Cardiac muscle cell (in vitro differentiated cells and primary cell): Measurements from ENCODE around the gene CASD1. TPM values are rescaled to one million over a fixed set of nuclear protein-coding genes. Genes with fewer than 3 reads are reported as not detected.

Experiments used
- DNase-seq, 2 donors: peaks; one replicate each; pipeline versions ENCODE4 v3.0.0 to v3.0.0-alpha.2; 2010 to 2017; ENCODE audit warnings: low read depth in 1 of 2, low spot score in 1 of 2
- H3K27ac ChIP-seq: fragments of 200-600 bp; sonication (generic); 2 replicates; pipeline ENCODE4 v1.5.1; 2016
- H3K27me3 ChIP-seq: fragments of 200-600 bp; sonication (generic); 2 replicates; pipeline ENCODE4 v1.6.0; 2016; ENCODE audit warnings: control low read depth
- H3K36me3 ChIP-seq: fragments of 200-600 bp; sonication (generic); 2 replicates; pipeline ENCODE4 v1.5.1; 2016; ENCODE audit warnings: control low read depth
- H3K4me1 ChIP-seq: fragments of 200-600 bp; sonication (generic); 2 replicates; pipeline ENCODE4 v1.8.1; 2017; ENCODE audit warnings: low read depth, mild to moderate bottlenecking, mixed run types
- H3K4me3 ChIP-seq: fragments of 200-600 bp; sonication (generic); 2 replicates; pipeline ENCODE4 v1.5.1; 2016; ENCODE audit warnings: mild to moderate bottlenecking
- H3K9me3 ChIP-seq: fragments of 200-600 bp; sonication (generic); 2 replicates; pipeline ENCODE4 v1.5.1; 2017; ENCODE audit warnings: low read depth, mild to moderate bottlenecking, control low read depth
- polyA plus RNA-seq: library from polyadenylated mRNA; unstranded; fragments of >200 nt; fragmentation: Nextera tagmentation; extraction: Ambion mirVana; gene quantifications from 2 replicates; pipeline ENCODE4 v1.2.1, GENCODE V29; 2016
- total RNA-seq: library from RNA; depleted of rRNA; stranded (reverse); fragments of >200 nt; gene quantifications from 2 replicates; pipeline ENCODE4 v1.2.3, GENCODE V29; 2016
- TF ChIP-seq, protein P1 (sequence below): IDR thresholded peaks from 2 replicates; pipeline ENCODE4 v1.5.1; 2012; ENCODE audit warnings: low read depth, mild to moderate bottlenecking, low read length

CASD1 gene
- total and polyA plus RNA-seq, 2 experiments from 2014 or later = 36.3 to 38.9 TPM

DNA sequence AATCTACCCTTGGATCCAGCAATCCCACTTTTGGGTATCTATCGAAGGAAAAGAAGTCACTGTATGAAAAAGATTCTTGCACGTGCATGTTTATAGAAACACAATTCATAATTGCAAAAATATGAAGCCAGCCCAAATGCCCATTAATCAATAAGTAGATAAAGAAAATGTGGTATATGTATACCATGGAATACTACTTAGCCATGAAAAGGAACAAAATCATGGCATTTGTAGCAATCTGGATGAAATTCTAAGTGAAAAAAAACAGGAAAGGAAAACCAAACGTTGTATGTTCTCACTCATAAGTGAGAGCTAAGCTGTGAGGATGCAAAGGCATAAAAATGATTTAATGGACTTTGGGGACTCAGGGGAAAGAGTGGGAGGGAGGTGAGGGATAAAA lies 18.2 kb upstream of the CASD1 start:
- H3K4me1 ChIP-seq = no peaks in the 10 kb centered on the region
- H3K36me3 ChIP-seq = no peaks in the 10 kb centered on the region
- no peak overlapping the region for H3K4me3 ChIP-seq
- H3K27me3 ChIP-seq = no peaks in the 10 kb centered on the region
- TF ChIP-seq, protein P1, sequence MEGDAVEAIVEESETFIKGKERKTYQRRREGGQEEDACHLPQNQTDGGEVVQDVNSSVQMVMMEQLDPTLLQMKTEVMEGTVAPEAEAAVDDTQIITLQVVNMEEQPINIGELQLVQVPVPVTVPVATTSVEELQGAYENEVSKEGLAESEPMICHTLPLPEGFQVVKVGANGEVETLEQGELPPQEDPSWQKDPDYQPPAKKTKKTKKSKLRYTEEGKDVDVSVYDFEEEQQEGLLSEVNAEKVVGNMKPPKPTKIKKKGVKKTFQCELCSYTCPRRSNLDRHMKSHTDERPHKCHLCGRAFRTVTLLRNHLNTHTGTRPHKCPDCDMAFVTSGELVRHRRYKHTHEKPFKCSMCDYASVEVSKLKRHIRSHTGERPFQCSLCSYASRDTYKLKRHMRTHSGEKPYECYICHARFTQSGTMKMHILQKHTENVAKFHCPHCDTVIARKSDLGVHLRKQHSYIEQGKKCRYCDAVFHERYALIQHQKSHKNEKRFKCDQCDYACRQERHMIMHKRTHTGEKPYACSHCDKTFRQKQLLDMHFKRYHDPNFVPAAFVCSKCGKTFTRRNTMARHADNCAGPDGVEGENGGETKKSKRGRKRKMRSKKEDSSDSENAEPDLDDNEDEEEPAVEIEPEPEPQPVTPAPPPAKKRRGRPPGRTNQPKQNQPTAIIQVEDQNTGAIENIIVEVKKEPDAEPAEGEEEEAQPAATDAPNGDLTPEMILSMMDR = no peak
- no peak overlapping the region for H3K27ac ChIP-seq
- H3K9me3 ChIP-seq = no peaks in the 10 kb centered on the region
- no peak for DNase-seq

GRCh38 chr7:94492601-94493000 lies 17.0 kb upstream of the CASD1 start:
- no peaks in the 10 kb centered on the region for H3K27me3 ChIP-seq
- H3K4me1 ChIP-seq = no peaks in the 10 kb centered on the region
- no peak overlapping the region for H3K4me3 ChIP-seq
- H3K27ac ChIP-seq = no peak overlapping the region
- no peaks in the 10 kb centered on the region for H3K9me3 ChIP-seq
- TF ChIP-seq, protein P1 = no peak
- DNase-seq = no peak
- H3K36me3 ChIP-seq = no peaks in the 10 kb centered on the region

GRCh38 chr7:94497874-94498670 lies 11.5 kb upstream of the CASD1 start:
- Histone ChIP-seq H3K27ac (no peak overlapping the region), H3K9me3 (no peaks in the 10 kb centered on the region), H3K36me3 (no peaks in the 10 kb centered on the region), H3K4me1 (no peaks in the 10 kb centered on the region), H3K27me3 (no peaks in the 10 kb centered on the region), H3K4me3 (no peak overlapping the region)
- no peak for DNase-seq
- TF ChIP-seq, protein P1 = no peak

DNA sequence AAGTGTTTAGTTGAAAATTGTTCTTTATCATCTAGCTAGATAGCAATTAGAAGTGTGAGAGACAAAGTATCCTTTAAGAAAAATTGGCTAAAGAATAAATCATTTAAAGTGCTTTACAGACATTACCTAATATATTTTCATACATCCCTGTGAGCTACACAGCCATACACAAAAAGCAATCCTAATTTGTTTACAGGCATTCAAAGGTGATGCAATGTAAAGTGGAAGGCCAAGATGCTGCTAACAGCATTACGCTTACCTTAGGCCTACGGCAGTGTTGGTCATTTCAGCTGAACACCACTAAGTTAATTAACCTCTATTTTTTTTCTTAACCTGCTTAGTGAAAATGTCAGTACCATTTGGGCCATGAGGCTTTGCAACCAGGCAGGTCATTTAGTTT lies 10.7 kb upstream of the CASD1 start:
- no peak overlapping the region for H3K4me3 ChIP-seq
- H3K9me3 ChIP-seq = no peaks in the 10 kb centered on the region
- no peaks in the 10 kb centered on the region for H3K36me3 ChIP-seq

GRCh38 chr7:94507462-94507861 lies 2.1 kb upstream of the CASD1 start:
- H3K4me3 ChIP-seq = no peak overlapping the region
- H3K9me3 ChIP-seq = no peaks in the 10 kb centered on the region
- no peak for DNase-seq
- H3K27ac ChIP-seq = no peak overlapping the region
- TF ChIP-seq, protein P1 = no peak
- H3K27me3 ChIP-seq = no peaks in the 10 kb centered on the region
- H3K36me3 ChIP-seq = no peaks in the 10 kb centered on the region
- H3K4me1 ChIP-seq = peaks cover 12% of the 10 kb centered on the region

More for the DNA sequence above, 10.7 kb upstream of the CASD1 start:
- no peak for DNase-seq
- Histone ChIP-seq H3K27ac (no peak overlapping the region), H3K4me1 (no peaks in the 10 kb centered on the region), H3K27me3 (no peaks in the 10 kb centered on the region)
- TF ChIP-seq, protein P1 = no peak
